GM12878 (cell line): ENCODE data around the gene ANKAR. TPM values are rescaled to one million over a fixed set of nuclear protein-coding genes. Genes with fewer than 3 reads are reported as not detected.

Experiments
- ATAC-seq: fragments of 200-7000 bp; cut with Tn5 transposase; 3 replicates; pipeline ENCODE4 v1.9.1; 2020; ENCODE audit warnings: mild to moderate bottlenecking, moderate library complexity
- BruUV-seq: library from RNA; stranded (reverse); fragments of 400-500 nt; replicated peaks from 2 replicates; lab custom pipeline; 2021; lab: Mats Ljungman, UMichigan
- CTCF ChIA-PET: fragments of 300-600 bp; sonication (Branson Sonifier 250); formaldehyde crosslinking; extraction: SDS; loops from one replicate; lab custom pipeline; 2021; ENCODE audit warnings: inconsistent platforms; lab: Yijun Ruan, JAX
- POLR2A ChIA-PET: fragments of 350-600 bp; formaldehyde crosslinking; extraction: SDS; loops from one replicate; lab custom pipeline; 2021; ENCODE audit warnings: inconsistent platforms; lab: Charles Lee
- RAD21 ChIA-PET: fragments of 300-600 bp; sonication (Branson Sonifier 250); formaldehyde crosslinking; loops from one replicate; lab custom pipeline; 2023; ENCODE audit warnings: antibody characterized with exemption; ENCODE audit not compliant: unreplicated experiment; lab: Charles Lee
- SMC1A ChIA-PET: fragments of 300-600 bp; sonication (Branson Sonifier 250); formaldehyde crosslinking; loops from one replicate; lab custom pipeline; 2023; ENCODE audit not compliant: unreplicated experiment, uncharacterized antibody; lab: Charles Lee
- DNase-seq: peaks from one replicate; pipeline ENCODE4 v3.0.0-alpha.2; 2011; ENCODE audit warnings: low read depth, low spot score
- FAIRE-seq: peaks from 3 replicates; lab custom pipeline; 2011; peaks lifted over from hg19 to GRCh38; lab: Jason Lieb, UNC
- H2AFZ ChIP-seq: 2 replicates; pipeline ENCODE4 v1.6.0; 2011; ENCODE audit warnings: low read depth, low read length, control low read depth; ENCODE audit not compliant: control insufficient read depth
- H3K27ac ChIP-seq: 2 replicates; pipeline ENCODE4 v1.5.1; 2011; ENCODE audit warnings: control low read depth; ENCODE audit not compliant: control insufficient read depth, insufficient read depth
- H3K27me3 ChIP-seq, 2 experiments: replicated peaks in 1 of 2; 2 replicates each; pipeline versions ENCODE4 v1.6.0 to v1.6.1; 2011; ENCODE audit warnings: low read length in 1 of 2; ENCODE audit not compliant: control insufficient read depth in 2 of 2, insufficient read depth in 2 of 2
- H3K36me3 ChIP-seq, 2 experiments: 2 replicates each; pipeline ENCODE4 v1.5.1; 2011; ENCODE audit warnings: low read length in 1 of 2; ENCODE audit not compliant: control insufficient read depth in 2 of 2, insufficient read depth in 2 of 2
- H3K4me1 ChIP-seq: 2 replicates; pipeline ENCODE4 v1.6.1; 2011; ENCODE audit warnings: mild to moderate bottlenecking, low read length, moderate library complexity, mixed read lengths; ENCODE audit not compliant: control insufficient read depth, insufficient read depth
- H3K4me2 ChIP-seq: 2 replicates; pipeline ENCODE4 v1.6.0; 2011; ENCODE audit warnings: control low read depth; ENCODE audit not compliant: control insufficient read depth, insufficient read depth
- H3K4me3 ChIP-seq: fragments of 200-600 bp; sonication (generic); 2 replicates; pipeline ENCODE4 v1.5.1; 2016
- H3K79me2 ChIP-seq: 2 replicates; pipeline ENCODE4 v1.6.0; 2011; ENCODE audit warnings: low read length; ENCODE audit not compliant: control insufficient read depth, insufficient read depth
- H3K9ac ChIP-seq: 2 replicates; pipeline ENCODE4 v1.8.0; 2011; ENCODE audit warnings: low read length, control low read depth, mixed read lengths; ENCODE audit not compliant: control insufficient read depth, insufficient read depth
- H3K9me3 ChIP-seq: replicated peaks from 3 replicates; pipeline ENCODE4 v1.5.1; 2011; ENCODE audit warnings: mild to moderate bottlenecking, low read length; ENCODE audit not compliant: control insufficient read depth, insufficient read depth
- H4K20me1 ChIP-seq: 2 replicates; pipeline ENCODE4 v1.6.0; 2011; ENCODE audit not compliant: control insufficient read depth, insufficient read depth
- ASH2L ChIP-seq: fragments of 300-600, 200-600 bp; sonication (generic); IDR thresholded peaks from 2 replicates; pipeline ENCODE4 v1.6.1; 2017; ENCODE audit warnings: low read depth, mild to moderate bottlenecking, borderline replicate concordance
- ATF7 ChIP-seq: fragments of 450-650 bp; IDR thresholded peaks from 2 replicates; pipeline ENCODE4 v1.6.1; 2016; ENCODE audit warnings: low read depth, mild to moderate bottlenecking
- JUNB ChIP-seq: IDR thresholded peaks from 2 replicates; pipeline ENCODE4 v1.6.1; 2016; ENCODE audit warnings: antibody characterized with exemption, mild to moderate bottlenecking
- MXI1 ChIP-seq: fragments of 150-350 bp; IDR thresholded peaks from 2 replicates; pipeline ENCODE4 v1.6.1; 2011; ENCODE audit warnings: low read depth, mild to moderate bottlenecking, inconsistent platforms, low read length, improper control_type of control experiment
- MYB ChIP-seq: fragments of 150-350 bp; IDR thresholded peaks from 2 replicates; pipeline ENCODE4 v1.6.1; 2014; ENCODE audit warnings: mild to moderate bottlenecking, low read depth, low read length, borderline replicate concordance
- NR2F1 ChIP-seq: fragments of 450-650 bp; conservative IDR thresholded peaks from 2 replicates; pipeline ENCODE4 v1.6.1; 2017; ENCODE audit warnings: mild to moderate bottlenecking
- PAX8 ChIP-seq: fragments of 450-650 bp; IDR thresholded peaks from 2 replicates; pipeline ENCODE4 v1.6.1; 2017; ENCODE audit warnings: mild to moderate bottlenecking, moderate library complexity
- POLR2AphosphoS2 ChIP-seq: IDR thresholded peaks from 2 replicates; pipeline ENCODE4 v1.6.1; 2011; ENCODE audit warnings: low read depth, mild to moderate bottlenecking, low read length, improper control_type of control experiment, moderate library complexity
- RB1 ChIP-seq: fragments of 450-650 bp; formaldehyde crosslinking; IDR thresholded peaks from 2 replicates; pipeline ENCODE4 v1.6.1; 2017; ENCODE audit warnings: mild to moderate bottlenecking, borderline replicate concordance
- RCOR1 ChIP-seq: conservative IDR thresholded peaks from 2 replicates; pipeline ENCODE4 v1.6.1; 2012; ENCODE audit warnings: low read depth, low read length, improper control_type of control experiment
- TBL1XR1 ChIP-seq: IDR thresholded peaks from 2 replicates; pipeline ENCODE4 v1.6.1; 2012; ENCODE audit warnings: low read depth, low read length, improper control_type of control experiment
- YBX1 ChIP-seq: fragments of 450-650 bp; IDR thresholded peaks from 2 replicates; pipeline ENCODE4 v1.6.1; 2016; ENCODE audit warnings: antibody characterized with exemption
- ZNF622 ChIP-seq: fragments of 450-650 bp; IDR thresholded peaks from 2 replicates; pipeline ENCODE4 v1.6.1; 2017; ENCODE audit warnings: mild to moderate bottlenecking, inconsistent platforms
- ZZZ3 ChIP-seq: IDR thresholded peaks from 2 replicates; pipeline ENCODE4 v1.6.1; 2011; ENCODE audit warnings: low read depth; ENCODE audit not compliant: control insufficient read depth, insufficient read length
- WGBS: methylation state at CpG from one replicate; pipeline ENCODE4 v1.1.6; 2016; ENCODE audit warnings: low lambda C conversion rate; ENCODE audit not compliant: insufficient replicate concordance, insufficient coverage; ENCODE audit errors: missing lambda C conversion rate; 5-methylcytosine and 5-hydroxymethylcytosine counted together
- in situ Hi-C: fragments of 300-500 bp; cut with MboI; formaldehyde crosslinking; loops from 9 replicates; pipeline ENCODE4 v1.14.3; 2018; ENCODE audit warnings: mixed read lengths
- intact Hi-C: fragments of 100-400 bp; cut with micrococcal nuclease; formaldehyde crosslinking; loops from one replicate; pipeline ENCODE4 v1.14.2; 2022; ENCODE audit not compliant: unreplicated experiment
- polyA plus RNA-seq, 11 experiments: library from polyadenylated mRNA; depleted of rRNA in 4 of 11; unstranded in 6 of 11; stranded (reverse) in 5 of 11; fragments of >200 nt; fragmentation: Nextera tagmentation in 4 of 11; fragmentation: Illumina TruSeq in 1 of 11; extraction: Ambion mirVana in 4 of 11; extraction: Trizol in 1 of 11; gene quantifications; 1 replicate in 1 of 11; 2 replicates in 10 of 11; pipeline versions ENCODE4 v1.2.1 to v1.2.3, GENCODE V29; 2011 to 2016; ENCODE audit warnings: inconsistent platforms in 2 of 11, missing spikeins in 2 of 11, low read depth in 1 of 11
- total RNA-seq, 4 experiments: library from RNA; depleted of rRNA in 3 of 4; stranded (reverse); fragments of >200 nt in 3 of 4; fragmentation: Illumina TruSeq in 1 of 4; extraction: Trizol in 1 of 4; gene quantifications; 2 replicates each; pipeline versions ENCODE4 v1.2.1 to v1.2.3, GENCODE V29; 2013 to 2021
- TF ChIP-seq, protein P1 (sequence below): fragments of 450-650 bp; IDR thresholded peaks from 2 replicates; pipeline ENCODE4 v1.6.1; 2017; ENCODE audit warnings: mild to moderate bottlenecking
- TF ChIP-seq, protein P2 (sequence below): IDR thresholded peaks from 2 replicates; pipeline ENCODE4 v1.6.1; 2012; ENCODE audit warnings: low read depth, low read length, improper control_type of control experiment
- TF ChIP-seq, protein P3 (sequence below): fragments of 150-350 bp; IDR thresholded peaks from 2 replicates; pipeline ENCODE4 v1.6.1; 2016; ENCODE audit warnings: low read depth, low read length

The ANKAR gene
- total and polyA plus RNA-seq, 10 of the 15 experiments (the other 5 are each of a cell fraction or from before 2014, with no cell fraction given): 1.3 to 4.2 (median 2.7) TPM

DNA sequence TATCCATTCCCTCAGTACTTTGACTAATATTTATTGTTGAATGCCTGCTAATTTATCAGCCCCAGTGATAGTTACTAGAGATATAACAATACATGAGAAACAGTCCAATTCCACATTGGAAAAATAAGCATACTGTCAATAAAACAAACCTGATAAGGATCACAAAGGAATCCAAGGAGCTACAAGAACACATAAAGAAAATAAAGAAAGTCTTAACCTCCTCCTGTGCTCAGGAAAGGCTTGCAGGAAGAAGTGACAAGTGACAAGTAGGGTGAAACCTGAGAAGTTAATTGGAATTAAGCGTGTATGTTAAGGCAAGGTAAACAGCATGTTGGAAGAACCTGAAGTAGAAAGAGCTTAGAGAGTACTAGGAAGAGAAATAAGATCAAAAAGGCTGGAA is 33.5 kb upstream of the ANKAR start (continued):
- TF ChIP-seq ASH2L: no peak

DNA sequence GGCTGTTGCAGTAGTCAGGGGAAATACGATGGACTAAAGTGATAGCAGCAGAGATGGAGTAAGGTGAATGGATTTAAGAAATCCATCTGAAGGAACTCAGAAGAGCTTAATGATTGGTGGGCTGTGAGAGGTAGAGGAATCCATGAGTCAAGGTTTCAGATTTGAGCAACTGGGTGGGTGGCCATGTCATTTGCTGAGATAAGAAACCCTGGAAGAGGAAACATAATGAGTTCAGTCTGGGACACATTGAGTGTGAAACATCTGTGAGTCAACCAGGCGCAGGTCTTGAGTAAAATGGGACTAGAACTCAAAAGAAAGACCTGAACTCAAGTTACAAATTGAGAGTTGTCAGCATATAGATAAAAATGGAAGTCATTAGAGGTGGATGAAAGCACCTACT is 32.9 kb upstream of the ANKAR start:
- no peak for FAIRE-seq
- CTCF ChIA-PET: no interaction called here

More for the DNA sequence above, 32.9 kb upstream of the ANKAR start:
- Histone ChIP-seq H3K4me2 (no peak overlapping the region), H4K20me1 (no peaks in the 10 kb centered on the region), H3K4me3 (no peak overlapping the region), H3K27ac (no peak overlapping the region), H3K9me3 (no peaks in the 10 kb centered on the region), H3K79me2 (no peaks in the 10 kb centered on the region), H3K36me3 (no peaks in the 10 kb centered on the region), H3K9ac (no peak overlapping the region), H3K27me3 (no peaks in the 10 kb centered on the region), H3K4me1 (no peaks in the 10 kb centered on the region), H2AFZ (no peak overlapping the region)
- ChIA-PET SMC1A (interaction anchor here (1.1 kb wide), 1 partner anchor 12 kb away, joined by 4 read pairs; no protein-coding TSS in a partner anchor), RAD21 (no interaction called here), POLR2A (no interaction called here)
- WGBS: 70% methylated on average over 2 of the region's 2 CpGs
- in situ Hi-C loops: no loop called here
- no peak for ATAC-seq
- no peak for DNase-seq
- TF ChIP-seq YBX1: no peak
- TF ChIP-seq, protein P1, sequence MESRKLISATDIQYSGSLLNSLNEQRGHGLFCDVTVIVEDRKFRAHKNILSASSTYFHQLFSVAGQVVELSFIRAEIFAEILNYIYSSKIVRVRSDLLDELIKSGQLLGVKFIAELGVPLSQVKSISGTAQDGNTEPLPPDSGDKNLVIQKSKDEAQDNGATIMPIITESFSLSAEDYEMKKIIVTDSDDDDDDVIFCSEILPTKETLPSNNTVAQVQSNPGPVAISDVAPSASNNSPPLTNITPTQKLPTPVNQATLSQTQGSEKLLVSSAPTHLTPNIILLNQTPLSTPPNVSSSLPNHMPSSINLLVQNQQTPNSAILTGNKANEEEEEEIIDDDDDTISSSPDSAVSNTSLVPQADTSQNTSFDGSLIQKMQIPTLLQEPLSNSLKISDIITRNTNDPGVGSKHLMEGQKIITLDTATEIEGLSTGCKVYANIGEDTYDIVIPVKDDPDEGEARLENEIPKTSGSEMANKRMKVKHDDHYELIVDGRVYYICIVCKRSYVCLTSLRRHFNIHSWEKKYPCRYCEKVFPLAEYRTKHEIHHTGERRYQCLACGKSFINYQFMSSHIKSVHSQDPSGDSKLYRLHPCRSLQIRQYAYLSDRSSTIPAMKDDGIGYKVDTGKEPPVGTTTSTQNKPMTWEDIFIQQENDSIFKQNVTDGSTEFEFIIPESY: no peak
- no peak for TF ChIP-seq MYB
- TF ChIP-seq TBL1XR1: no peak
- no peak for TF ChIP-seq POLR2AphosphoS2
- no peak for TF ChIP-seq RB1
- TF ChIP-seq ZNF622: no peak
- no peak for TF ChIP-seq PAX8
- TF ChIP-seq JUNB: no peak
- TF ChIP-seq, protein P2, sequence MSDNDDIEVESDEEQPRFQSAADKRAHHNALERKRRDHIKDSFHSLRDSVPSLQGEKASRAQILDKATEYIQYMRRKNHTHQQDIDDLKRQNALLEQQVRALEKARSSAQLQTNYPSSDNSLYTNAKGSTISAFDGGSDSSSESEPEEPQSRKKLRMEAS: no peak
- no peak for TF ChIP-seq MXI1
- TF ChIP-seq, protein P3, sequence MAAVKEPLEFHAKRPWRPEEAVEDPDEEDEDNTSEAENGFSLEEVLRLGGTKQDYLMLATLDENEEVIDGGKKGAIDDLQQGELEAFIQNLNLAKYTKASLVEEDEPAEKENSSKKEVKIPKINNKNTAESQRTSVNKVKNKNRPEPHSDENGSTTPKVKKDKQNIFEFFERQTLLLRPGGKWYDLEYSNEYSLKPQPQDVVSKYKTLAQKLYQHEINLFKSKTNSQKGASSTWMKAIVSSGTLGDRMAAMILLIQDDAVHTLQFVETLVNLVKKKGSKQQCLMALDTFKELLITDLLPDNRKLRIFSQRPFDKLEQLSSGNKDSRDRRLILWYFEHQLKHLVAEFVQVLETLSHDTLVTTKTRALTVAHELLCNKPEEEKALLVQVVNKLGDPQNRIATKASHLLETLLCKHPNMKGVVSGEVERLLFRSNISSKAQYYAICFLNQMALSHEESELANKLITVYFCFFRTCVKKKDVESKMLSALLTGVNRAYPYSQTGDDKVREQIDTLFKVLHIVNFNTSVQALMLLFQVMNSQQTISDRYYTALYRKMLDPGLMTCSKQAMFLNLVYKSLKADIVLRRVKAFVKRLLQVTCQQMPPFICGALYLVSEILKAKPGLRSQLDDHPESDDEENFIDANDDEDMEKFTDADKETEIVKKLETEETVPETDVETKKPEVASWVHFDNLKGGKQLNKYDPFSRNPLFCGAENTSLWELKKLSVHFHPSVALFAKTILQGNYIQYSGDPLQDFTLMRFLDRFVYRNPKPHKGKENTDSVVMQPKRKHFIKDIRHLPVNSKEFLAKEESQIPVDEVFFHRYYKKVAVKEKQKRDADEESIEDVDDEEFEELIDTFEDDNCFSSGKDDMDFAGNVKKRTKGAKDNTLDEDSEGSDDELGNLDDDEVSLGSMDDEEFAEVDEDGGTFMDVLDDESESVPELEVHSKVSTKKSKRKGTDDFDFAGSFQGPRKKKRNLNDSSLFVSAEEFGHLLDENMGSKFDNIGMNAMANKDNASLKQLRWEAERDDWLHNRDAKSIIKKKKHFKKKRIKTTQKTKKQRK: no peak
- no peak for TF ChIP-seq NR2F1
- TF ChIP-seq ASH2L: no peak
- TF ChIP-seq RCOR1: no peak
- TF ChIP-seq ATF7: no peak
- TF ChIP-seq ZZZ3: no peak
- no TSS peak for BruUV-seq
- intact Hi-C loops: no loop called here
